ENCODE data around the gene CACUL1.

Gene CACUL1

GRCh38 chr10:118769898-118770600 lies 15.3 kb upstream of the CACUL1 start:
- Histone ChIP-seq H3K4me1 (ENCODE audit: control insufficient read depth, insufficient read depth, low read length, unreplicated experiment) (no peaks in the 10 kb centered on the region), H3K4me3 (ENCODE audit: low read depth, low read length) (no peak overlapping the region), H3K27me3 (ENCODE audit: insufficient read depth, low read length) (peaks cover 6% of the 10 kb centered on the region; the same call in 1 of the 2 replicates), H3K27ac (ENCODE audit: low read depth, low read length) (no peak overlapping the region), H2AFZ (ENCODE audit: low read length, unreplicated experiment) (no peak overlapping the region), H3K79me2 (ENCODE audit: control insufficient read depth, insufficient read depth, low read length, unreplicated experiment) (no peaks in the 10 kb centered on the region), H3K36me3 (ENCODE audit: insufficient read depth, low read length) (no peaks in the 10 kb centered on the region)

GRCh38 chr10:118768041-118768919 lies 13.5 kb upstream of the CACUL1 start:
- H3K27me3 ChIP-seq (ENCODE audit: insufficient read depth, low read length) = peaks cover 12% of the 10 kb centered on the region
- no peak overlapping the region for H3K4me3 ChIP-seq (ENCODE audit: low read depth, low read length)
- H3K4me1 ChIP-seq (ENCODE audit: control insufficient read depth, insufficient read depth, low read length, unreplicated experiment) = no peaks in the 10 kb centered on the region
- H3K36me3 ChIP-seq (ENCODE audit: insufficient read depth, low read length) = no peaks in the 10 kb centered on the region
- no peaks in the 10 kb centered on the region for H3K79me2 ChIP-seq (ENCODE audit: control insufficient read depth, insufficient read depth, low read length, unreplicated experiment)
- no peak overlapping the region for H2AFZ ChIP-seq (ENCODE audit: low read length, unreplicated experiment)
- no peak overlapping the region for H3K27ac ChIP-seq (ENCODE audit: low read depth, low read length)

- peaks cover 19% of the 10 kb centered on the region for H3K27me3 ChIP-seq (ENCODE audit: insufficient read depth, low read length)
- H3K4me1 ChIP-seq (ENCODE audit: control insufficient read depth, insufficient read depth, low read length, unreplicated experiment) = no peaks in the 10 kb centered on the region
- no peaks in the 10 kb centered on the region for H3K79me2 ChIP-seq (ENCODE audit: control insufficient read depth, insufficient read depth, low read length, unreplicated experiment)
- H3K36me3 ChIP-seq (ENCODE audit: insufficient read depth, low read length) = no peaks in the 10 kb centered on the region
- H2AFZ ChIP-seq (ENCODE audit: low read length, unreplicated experiment) = no peak overlapping the region
- H3K27ac ChIP-seq (ENCODE audit: low read depth, low read length) = no peak overlapping the region
- no peak overlapping the region for H3K4me3 ChIP-seq (ENCODE audit: low read depth, low read length)
These were observed 12.7 kb upstream of the CACUL1 start for GRCh38 chr10:118767297-118768040.

DNA sequence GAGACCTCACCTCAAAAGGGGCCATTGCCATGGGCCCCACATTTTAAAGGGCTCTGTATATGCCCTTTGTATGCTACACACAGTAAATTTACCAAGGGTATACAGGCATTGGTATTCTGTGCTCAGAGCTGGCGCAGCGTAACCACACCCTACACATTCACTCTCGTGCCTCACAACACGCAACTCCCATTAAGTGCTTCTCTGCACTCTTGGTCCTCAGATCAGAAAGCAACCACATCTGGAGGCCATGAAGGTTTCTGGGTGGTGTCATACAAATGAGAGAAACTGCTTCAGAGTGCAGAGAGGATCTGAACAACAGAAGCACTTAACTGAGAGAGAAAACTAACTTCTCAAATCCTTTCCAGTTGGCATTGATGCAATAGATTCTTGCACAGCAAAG lies 9.4 kb upstream of the CACUL1 start:
- no peaks in the 10 kb centered on the region for H3K4me1 ChIP-seq (ENCODE audit: control insufficient read depth, insufficient read depth, low read length, unreplicated experiment)
- H2AFZ ChIP-seq (ENCODE audit: low read length, unreplicated experiment) = no peak overlapping the region
- H3K36me3 ChIP-seq (ENCODE audit: insufficient read depth, low read length) = no peaks in the 10 kb centered on the region
- peaks cover 28% of the 10 kb centered on the region for H3K27me3 ChIP-seq (ENCODE audit: insufficient read depth, low read length)
- no peak overlapping the region for H3K27ac ChIP-seq (ENCODE audit: low read depth, low read length)
- no peaks in the 10 kb centered on the region for H3K79me2 ChIP-seq (ENCODE audit: control insufficient read depth, insufficient read depth, low read length, unreplicated experiment)
- no peak overlapping the region for H3K4me3 ChIP-seq (ENCODE audit: low read depth, low read length)

GRCh38 chr10:118763202-118763988 lies 8.6 kb upstream of the CACUL1 start:
- Histone ChIP-seq H3K79me2 (ENCODE audit: control insufficient read depth, insufficient read depth, low read length, unreplicated experiment) (no peaks in the 10 kb centered on the region), H3K27ac (ENCODE audit: low read depth, low read length) (no peak overlapping the region), H2AFZ (ENCODE audit: low read length, unreplicated experiment) (no peak overlapping the region), H3K36me3 (ENCODE audit: insufficient read depth, low read length) (no peaks in the 10 kb centered on the region), H3K4me3 (ENCODE audit: low read depth, low read length) (no peak overlapping the region), H3K27me3 (ENCODE audit: insufficient read depth, low read length) (peaks cover 28% of the 10 kb centered on the region), H3K4me1 (ENCODE audit: control insufficient read depth, insufficient read depth, low read length, unreplicated experiment) (no peaks in the 10 kb centered on the region)

DNA sequence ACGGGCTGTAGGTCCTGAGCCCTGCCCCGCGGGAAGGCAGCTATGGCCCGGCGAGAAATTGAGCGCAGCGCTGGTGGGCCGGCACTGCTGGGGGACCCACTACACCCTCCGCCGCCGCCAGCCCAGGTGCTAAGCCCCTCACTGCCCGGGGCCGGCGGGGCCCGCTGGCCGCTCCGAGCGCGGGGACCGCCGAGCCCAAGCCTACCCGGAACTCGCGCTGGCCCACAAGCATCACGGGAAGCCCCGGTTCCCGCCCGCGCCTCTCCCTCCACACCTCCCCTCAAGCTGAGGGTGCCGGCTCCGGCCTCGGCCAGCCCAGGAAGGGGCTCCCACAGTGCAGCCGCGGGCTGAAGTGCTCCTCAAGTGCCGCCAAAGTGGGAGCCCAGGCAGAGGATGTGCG lies 5.5 kb upstream of the CACUL1 start:
- Histone ChIP-seq H3K4me3 (ENCODE audit: low read depth, low read length) (no peak overlapping the region), H3K79me2 (ENCODE audit: control insufficient read depth, insufficient read depth, low read length, unreplicated experiment) (no peaks in the 10 kb centered on the region), H3K27ac (ENCODE audit: low read depth, low read length) (no peak overlapping the region), H3K4me1 (ENCODE audit: control insufficient read depth, insufficient read depth, low read length, unreplicated experiment) (no peaks in the 10 kb centered on the region), H3K27me3 (ENCODE audit: insufficient read depth, low read length) (peaks cover 28% of the 10 kb centered on the region), H3K36me3 (ENCODE audit: insufficient read depth, low read length) (no peaks in the 10 kb centered on the region), H2AFZ (ENCODE audit: low read length, unreplicated experiment) (no peak overlapping the region)

GRCh38 chr10:118758449-118758848 lies 3.7 kb upstream of the CACUL1 start:
- Histone ChIP-seq H3K27me3 (ENCODE audit: insufficient read depth, low read length) (peaks cover 21% of the 10 kb centered on the region), H3K4me1 (ENCODE audit: control insufficient read depth, insufficient read depth, low read length, unreplicated experiment) (no peaks in the 10 kb centered on the region), H2AFZ (ENCODE audit: low read length, unreplicated experiment) (no peak overlapping the region), H3K27ac (ENCODE audit: low read depth, low read length) (no peak overlapping the region), H3K79me2 (ENCODE audit: control insufficient read depth, insufficient read depth, low read length, unreplicated experiment) (peaks cover 8% of the 10 kb centered on the region), H3K36me3 (ENCODE audit: insufficient read depth, low read length) (no peaks in the 10 kb centered on the region), H3K4me3 (ENCODE audit: low read depth, low read length) (no peak overlapping the region)

DNA sequence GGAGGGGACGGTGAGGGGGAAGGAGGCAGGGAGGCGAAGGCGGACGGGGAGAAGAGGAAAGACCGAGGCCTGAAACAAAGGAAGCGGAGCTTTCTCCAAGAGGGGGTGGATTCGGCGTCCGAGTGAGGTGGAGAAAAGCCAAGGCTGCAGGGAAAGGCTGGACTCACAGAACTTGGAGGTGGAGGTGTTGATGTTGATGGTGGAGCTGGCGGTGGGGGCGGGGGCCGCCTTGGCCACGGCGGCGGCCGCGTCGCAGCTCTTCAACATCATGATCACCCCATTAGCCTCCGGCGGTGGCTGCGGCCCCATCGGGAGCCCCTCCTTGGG lies 578 bp downstream of the CACUL1 start:
- Histone ChIP-seq H3K4me3 (ENCODE audit: low read depth, low read length) (peak overlapping the region; percentile 76), H3K36me3 (ENCODE audit: insufficient read depth, low read length) (no peaks in the 10 kb centered on the region), H3K79me2 (ENCODE audit: control insufficient read depth, insufficient read depth, low read length, unreplicated experiment) (peaks cover 47% of the 10 kb centered on the region), H3K4me1 (ENCODE audit: control insufficient read depth, insufficient read depth, low read length, unreplicated experiment) (peaks cover 14% of the 10 kb centered on the region), H3K27ac (ENCODE audit: low read depth, low read length) (peak overlapping the region; percentile 24; the same call in 1 of the 2 replicates), H2AFZ (ENCODE audit: low read length, unreplicated experiment) (no peak overlapping the region), H3K27me3 (ENCODE audit: insufficient read depth, low read length) (no peaks in the 10 kb centered on the region)

GRCh38 chr10:118753331-118754228 lies 1.2 kb downstream of the CACUL1 start:
- Histone ChIP-seq H3K36me3 (ENCODE audit: insufficient read depth, low read length) (no peaks in the 10 kb centered on the region), H3K27me3 (ENCODE audit: insufficient read depth, low read length) (no peaks in the 10 kb centered on the region), H3K27ac (ENCODE audit: low read depth, low read length) (peak overlapping the region; percentile 24; the same call in 1 of the 2 replicates), H3K79me2 (ENCODE audit: control insufficient read depth, insufficient read depth, low read length, unreplicated experiment) (peaks cover 52% of the 10 kb centered on the region), H2AFZ (ENCODE audit: low read length, unreplicated experiment) (no peak overlapping the region), H3K4me3 (ENCODE audit: low read depth, low read length) (peak overlapping the region; percentile 76), H3K4me1 (ENCODE audit: control insufficient read depth, insufficient read depth, low read length, unreplicated experiment) (peaks cover 14% of the 10 kb centered on the region)
